Thymus (tissue), 11 donors: ENCODE measurements around the gene DNAI1. TPM values are rescaled to one million over a fixed set of nuclear protein-coding genes. Genes with fewer than 3 reads are reported as not detected.

Source experiments
- DNase-seq, 9 donors: peaks; one replicate each; pipeline ENCODE4 v3.0.0-alpha.2; 2013; ENCODE audit warnings: low spot score in 9 of 9, low read depth in 6 of 9, missing footprints in 1 of 9
- H3K27ac ChIP-seq, 2 donors: one replicate each; pipeline ENCODE4 v1.5.1; 2013; ENCODE audit warnings: control low read depth in 1 of 2, low read depth in 1 of 2, low read length in 1 of 2, mild to moderate bottlenecking in 1 of 2, moderate library complexity in 1 of 2
- H3K27me3 ChIP-seq, 2 donors: one replicate each; pipeline ENCODE4 v1.5.1; 2013; ENCODE audit warnings: low read length in 1 of 2; ENCODE audit not compliant: control insufficient read depth in 2 of 2, insufficient read depth in 1 of 2
- H3K36me3 ChIP-seq, 2 donors: one replicate each; pipeline ENCODE4 v1.5.1; 2013; ENCODE audit warnings: low read length in 1 of 2, mild to moderate bottlenecking in 1 of 2, moderate library complexity in 1 of 2; ENCODE audit not compliant: control insufficient read depth in 2 of 2, insufficient read depth in 2 of 2
- H3K4me1 ChIP-seq, 2 donors: one replicate each; pipeline ENCODE4 v1.5.1; 2013; ENCODE audit warnings: low read length in 2 of 2; ENCODE audit not compliant: control insufficient read depth in 2 of 2, insufficient read depth in 2 of 2
- H3K4me3 ChIP-seq, 2 donors: one replicate each; pipeline ENCODE4 v1.5.1; 2013; ENCODE audit warnings: low read length in 2 of 2, control low read depth in 1 of 2, mild to moderate bottlenecking in 1 of 2
- H3K9me3 ChIP-seq, 2 donors: one replicate each; pipeline ENCODE4 v1.5.1; 2013; ENCODE audit warnings: low read length in 1 of 2, mild to moderate bottlenecking in 1 of 2; ENCODE audit not compliant: control insufficient read depth in 2 of 2, insufficient read depth in 1 of 2
- WGBS: extraction: QIAGEN DNeasy Blood & Tissue Kit; methylation state at CpG from one replicate; pipeline ENCODE4 v1.1.7; 2013; 5-methylcytosine and 5-hydroxymethylcytosine counted together
- polyA plus RNA-seq: library from polyadenylated mRNA; stranded (reverse); fragments of 200-250 nt; gene quantifications from one replicate; pipeline ENCODE4 v1.2.3, GENCODE V29; 2013
- total RNA-seq: library from RNA; stranded (reverse); fragments of 120-200 nt; gene quantifications from one replicate; pipeline ENCODE4 v1.2.4, GENCODE V29; 2013
- donor health status: healthy.

DNAI1 gene
- total and polyA plus RNA-seq, 2 donors, result 0.38 to 0.75 TPM

GRCh38 chr9:34519321-34520020, 60.9 kb downstream of the DNAI1 start:
- no peak overlapping the region for H3K27ac ChIP-seq
- H3K4me3 ChIP-seq, result no peak overlapping the region
- DNase-seq, result no peak
- H3K9me3 ChIP-seq, result peaks cover 0 to 4% of the 10 kb centered on the region in 2 donors
- peaks cover 5 to 6% of the 10 kb centered on the region in 2 donors for H3K4me1 ChIP-seq
- WGBS, result 78% methylated on average over 2 of the region's 2 CpGs
- H3K36me3 ChIP-seq, result no peaks in the 10 kb centered on the region
- peaks cover 14 to 58% of the 10 kb centered on the region in 2 donors for H3K27me3 ChIP-seq

DNA sequence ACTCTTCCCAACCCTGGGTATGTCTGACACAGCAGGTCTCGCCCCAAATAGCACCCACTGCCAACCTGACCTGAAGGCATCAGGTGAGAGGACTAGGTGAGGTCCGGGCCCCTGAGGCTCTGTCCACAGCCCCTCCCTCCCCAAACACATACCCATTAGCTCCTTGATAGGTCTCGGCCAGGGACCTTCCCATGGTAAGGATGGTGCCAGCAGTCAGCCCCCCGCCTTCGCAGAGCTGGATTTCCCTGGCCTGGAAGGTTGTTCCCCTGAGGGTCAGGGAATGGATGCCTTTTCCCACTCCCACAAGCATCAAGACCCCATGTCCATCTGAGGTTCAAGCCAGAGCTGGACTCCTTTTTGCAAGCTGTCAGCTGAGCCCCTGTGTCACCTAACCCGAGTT, 61.5 kb downstream of the DNAI1 start:
- Histone ChIP-seq H3K36me3 (no peaks in the 10 kb centered on the region), H3K27ac (no peak overlapping the region), H3K4me1 (peaks cover 5 to 6% of the 10 kb centered on the region in 2 donors), H3K4me3 (no peak overlapping the region), H3K27me3 (peaks cover 17 to 62% of the 10 kb centered on the region in 2 donors), H3K9me3 (peaks cover 0 to 4% of the 10 kb centered on the region in 2 donors)
- 94% methylated on average over 6 of the region's 6 CpGs for WGBS
- DNase-seq, result no peak

GRCh38 chr9:34520505-34521385, 62.1 kb downstream of the DNAI1 start:
- DNase-seq, result no peak
- 95% methylated on average over 6 of the region's 6 CpGs for WGBS
- Histone ChIP-seq H3K9me3 (peaks cover 0 to 4% of the 10 kb centered on the region in 2 donors), H3K4me3 (no peak overlapping the region), H3K36me3 (no peaks in the 10 kb centered on the region), H3K27ac (no peak overlapping the region), H3K27me3 (peaks cover 17 to 64% of the 10 kb centered on the region in 2 donors), H3K4me1 (peaks cover 5 to 6% of the 10 kb centered on the region in 2 donors)

- peaks cover 0 to 4% of the 10 kb centered on the region in 2 donors for H3K9me3 ChIP-seq
- DNase-seq, result no peak
- no peak overlapping the region for H3K27ac ChIP-seq
- H3K4me1 ChIP-seq, result peaks cover 5 to 6% of the 10 kb centered on the region in 2 donors
- H3K4me3 ChIP-seq, result no peak overlapping the region
- WGBS, result 97% methylated on average over 11 of the region's 11 CpGs
- no peaks in the 10 kb centered on the region for H3K36me3 ChIP-seq
- peaks cover 17 to 62% of the 10 kb centered on the region in 2 donors for H3K27me3 ChIP-seq
Observed at GRCh38 chr9:34521406-34522045, 62.9 kb downstream of the DNAI1 start.

DNA sequence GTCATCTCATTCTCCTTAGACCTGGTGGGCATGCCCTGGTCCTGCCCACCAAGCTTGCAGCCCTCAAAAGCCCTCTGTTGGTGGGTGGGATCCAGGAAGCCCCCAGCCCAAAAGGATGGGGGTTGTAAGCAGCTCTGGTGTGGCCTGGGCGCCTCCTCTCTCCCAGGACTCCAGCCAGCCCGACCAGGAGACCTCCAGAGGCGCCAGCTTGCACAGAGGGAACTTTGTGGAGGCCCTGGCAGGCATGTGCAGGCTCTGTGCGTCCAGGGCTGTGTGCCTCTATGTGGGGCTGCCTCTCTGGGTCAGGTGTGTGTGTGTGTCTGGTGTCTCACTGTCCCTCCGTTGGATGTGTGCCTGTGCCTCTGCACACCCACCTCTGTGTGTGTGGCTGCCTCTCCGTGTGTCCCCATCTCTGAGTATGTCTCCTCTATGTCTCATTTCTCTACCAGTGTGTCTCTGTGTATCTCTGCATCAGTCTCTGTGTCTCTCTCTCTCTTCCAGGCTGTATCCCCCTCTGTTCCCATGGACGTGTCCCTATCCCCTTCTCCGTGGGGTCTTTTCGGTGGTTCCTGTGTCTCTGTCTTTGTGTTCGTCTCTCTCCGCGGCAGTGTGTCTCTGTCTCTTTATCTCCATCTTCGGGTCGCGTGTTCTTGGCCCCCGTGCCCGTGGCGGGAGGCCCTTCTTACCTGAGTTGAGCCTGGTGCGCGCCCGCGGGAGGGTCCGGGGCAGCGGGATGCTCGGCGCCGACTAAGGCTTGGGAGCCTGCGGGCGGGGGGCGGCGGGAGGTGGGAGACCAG, 63.7 kb downstream of the DNAI1 start:
- H3K27ac ChIP-seq, result no peak overlapping the region
- 27% methylated on average over 31 of the region's 31 CpGs for WGBS
- peak overlapping the region in 1 of 2 donors; percentile 44 for H3K4me3 ChIP-seq
- H3K27me3 ChIP-seq, result peaks cover 17 to 58% of the 10 kb centered on the region in 2 donors
- no peaks in the 10 kb centered on the region for H3K36me3 ChIP-seq
- H3K4me1 ChIP-seq, result peaks cover 5 to 6% of the 10 kb centered on the region in 2 donors
- DNase-seq, result no peak
- peaks cover 0 to 4% of the 10 kb centered on the region in 2 donors for H3K9me3 ChIP-seq

DNA sequence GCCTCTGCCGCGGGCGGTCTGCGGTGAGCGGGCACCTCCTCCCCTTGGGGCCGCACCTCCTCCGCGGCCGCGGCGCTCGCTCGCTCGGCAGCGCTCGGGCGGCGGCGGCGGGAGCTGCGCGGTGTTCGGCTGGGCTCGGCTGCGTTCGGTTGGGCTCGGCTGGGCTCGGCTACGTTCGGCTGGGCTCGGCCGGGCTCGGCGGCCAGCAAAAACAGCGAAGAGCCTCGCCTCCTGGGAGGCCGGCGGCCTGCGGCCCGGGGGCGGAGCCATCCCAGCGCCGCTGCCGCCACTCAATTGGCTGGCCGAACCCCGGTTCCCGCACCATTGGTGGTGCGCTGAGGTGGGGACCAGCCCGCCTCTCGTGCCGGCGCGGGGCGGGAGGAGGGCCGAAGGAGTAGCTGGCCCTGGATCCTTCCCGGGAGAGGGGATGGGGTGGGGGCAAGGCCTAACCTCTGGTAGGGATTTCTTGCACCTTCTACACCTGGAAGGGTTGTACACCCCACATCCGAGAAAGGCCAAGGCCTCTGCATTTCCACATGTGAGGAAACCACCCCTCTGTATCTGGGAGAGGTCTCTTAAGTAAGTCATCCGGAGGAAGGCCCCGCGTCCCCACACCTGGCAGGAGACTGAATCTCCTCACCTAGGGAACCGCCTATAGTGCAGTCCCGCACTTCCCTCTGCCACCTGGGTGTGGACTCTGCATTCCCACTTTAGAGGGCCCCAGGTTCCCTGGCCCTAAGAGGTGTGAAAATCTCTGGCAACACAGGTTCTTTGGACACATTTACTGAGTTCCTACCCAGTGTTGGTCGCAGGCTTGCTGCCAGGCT, 64.6 kb downstream of the DNAI1 start, which contains the start of gene ENHO:
Gene ENHO, minus strand, starts transcription at position 20 of the 827 bp plus-strand sequence. CDS start 1,295 bp downstream, outside the sequence.
- Histone ChIP-seq H3K36me3 (no peaks in the 10 kb centered on the region), H3K9me3 (peaks cover 0 to 4% of the 10 kb centered on the region in 2 donors), H3K27ac (no peak within 1 kb of the TSS), H3K4me1 (peaks cover 5 to 6% of the 10 kb centered on the region in 2 donors), H3K4me3 (peak within 1 kb of the TSS in 1 of 2 donors; percentile 44), H3K27me3 (peaks cover 17 to 54% of the 10 kb centered on the region in 2 donors)
- peak; percentile 41 to 88 (median 78) for DNase-seq
- 4% methylated on average over 63 of the region's 63 CpGs for WGBS

- peaks cover 5 to 6% of the 10 kb centered on the region in 2 donors for H3K4me1 ChIP-seq
- H3K27ac ChIP-seq, result no peak overlapping the region
- no peak overlapping the region for H3K4me3 ChIP-seq
- H3K27me3 ChIP-seq, result peaks cover 17 to 50% of the 10 kb centered on the region in 2 donors
- H3K36me3 ChIP-seq, result no peaks in the 10 kb centered on the region
- no peak for DNase-seq
- peaks cover 0 to 4% of the 10 kb centered on the region in 2 donors for H3K9me3 ChIP-seq
- WGBS, result 96% methylated on average over 3 of the region's 3 CpGs
Observed at GRCh38 chr9:34524349-34524748, 65.7 kb downstream of the DNAI1 start.

DNA sequence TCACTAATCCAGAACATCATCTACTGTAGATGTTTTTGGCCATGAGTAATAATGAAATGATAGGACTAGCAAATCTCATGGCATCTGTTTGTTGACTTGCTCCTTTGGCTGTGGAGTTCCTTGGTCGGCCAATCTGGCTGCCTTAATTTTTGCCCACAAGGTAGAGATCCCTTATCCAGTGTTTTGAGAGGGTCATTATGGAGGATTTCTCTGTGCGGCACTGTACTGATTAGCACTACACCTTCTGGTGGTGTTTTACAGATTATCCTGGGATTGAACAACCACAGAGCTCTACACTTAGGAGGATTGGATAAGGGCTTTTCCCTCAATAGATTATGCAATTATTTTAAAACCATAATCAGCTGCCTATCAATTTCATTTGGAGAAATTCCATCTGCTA, 67.4 kb downstream of the DNAI1 start:
- Histone ChIP-seq H3K9me3 (peaks cover 0 to 4% of the 10 kb centered on the region in 2 donors), H3K4me1 (peaks cover 5 to 6% of the 10 kb centered on the region in 2 donors), H3K4me3 (no peak overlapping the region), H3K27ac (no peak overlapping the region), H3K36me3 (no peaks in the 10 kb centered on the region), H3K27me3 (peaks cover 17 to 35% of the 10 kb centered on the region in 2 donors)
- 99% methylated on average over 2 of the region's 2 CpGs for WGBS
- no peak for DNase-seq
